GM21447 (cell line): ENCODE results near the gene DOCK2.
"Not testable (repeated sequence)": the region's sequence is repeated elsewhere in the genome, so short reads cannot be mapped to it uniquely, and the experiment has no call there.

Experiments
- ATAC-seq: cut with Tn5 transposase; IDR thresholded peaks from one replicate; pipeline ENCODE4 v1.9.1; 2021; ENCODE audit not compliant: unreplicated experiment

The DOCK2 gene

DNA sequence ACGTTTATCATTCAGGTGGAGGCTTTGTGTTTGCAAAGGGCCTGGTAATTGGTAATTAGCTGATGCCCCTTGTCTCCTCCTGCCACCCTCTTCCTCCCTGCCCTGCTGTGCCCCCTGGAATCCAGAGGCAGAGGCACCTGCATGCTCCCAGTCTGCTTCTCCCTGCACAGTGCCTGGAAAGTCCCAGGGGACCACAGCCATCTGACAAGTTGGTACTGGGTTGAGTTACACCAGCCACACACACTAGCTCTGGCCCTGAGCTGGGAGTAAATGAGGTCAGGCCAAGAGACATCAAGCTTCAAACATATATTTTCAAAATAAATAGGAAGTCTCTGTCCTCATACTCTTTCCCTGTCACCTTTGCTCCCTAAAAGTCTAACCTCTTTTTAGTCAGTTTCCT lies 286.9 kb downstream of the DOCK2 start:
- no peak for ATAC-seq

DNA sequence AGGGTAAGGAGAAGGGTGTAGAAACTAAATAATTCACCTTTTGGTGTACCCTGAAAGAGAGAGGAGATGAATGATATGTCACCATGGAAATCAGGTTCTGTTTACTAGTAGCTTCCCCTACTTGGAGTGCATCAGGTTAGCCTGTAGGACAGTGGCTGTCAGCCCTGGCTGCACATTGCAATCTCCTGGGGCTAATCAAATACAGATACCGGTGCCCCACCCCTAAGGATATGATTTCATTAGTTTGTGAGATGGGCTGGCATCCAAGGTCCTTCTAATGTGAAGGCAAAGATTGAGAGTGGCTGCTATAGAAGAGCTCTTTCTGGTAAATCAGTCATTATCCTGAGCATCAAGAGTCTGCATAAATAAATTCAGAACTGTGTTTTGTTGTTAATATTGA lies 296.1 kb downstream of the DOCK2 start:
- no peak for ATAC-seq

DNA sequence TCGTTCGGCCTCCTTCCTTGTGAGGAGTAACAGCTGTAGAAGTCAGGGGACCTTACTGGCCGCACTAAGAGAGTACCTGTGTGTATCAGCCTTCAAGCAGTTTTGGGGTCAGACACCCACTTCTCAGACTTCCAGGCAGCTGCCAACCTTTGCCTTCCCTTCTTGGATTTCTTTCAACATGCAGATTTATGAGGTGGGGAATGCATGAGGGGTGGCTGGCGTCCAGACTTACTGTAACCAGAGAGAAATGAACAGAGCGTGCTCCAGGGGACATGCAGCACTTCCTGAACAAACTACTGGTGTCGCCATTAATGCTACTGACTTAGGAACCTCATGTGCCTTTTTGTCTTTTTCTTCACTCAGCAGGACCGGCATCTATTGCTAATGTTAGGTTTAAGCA lies 296.5 kb downstream of the DOCK2 start:
- ATAC-seq: no peak

DNA sequence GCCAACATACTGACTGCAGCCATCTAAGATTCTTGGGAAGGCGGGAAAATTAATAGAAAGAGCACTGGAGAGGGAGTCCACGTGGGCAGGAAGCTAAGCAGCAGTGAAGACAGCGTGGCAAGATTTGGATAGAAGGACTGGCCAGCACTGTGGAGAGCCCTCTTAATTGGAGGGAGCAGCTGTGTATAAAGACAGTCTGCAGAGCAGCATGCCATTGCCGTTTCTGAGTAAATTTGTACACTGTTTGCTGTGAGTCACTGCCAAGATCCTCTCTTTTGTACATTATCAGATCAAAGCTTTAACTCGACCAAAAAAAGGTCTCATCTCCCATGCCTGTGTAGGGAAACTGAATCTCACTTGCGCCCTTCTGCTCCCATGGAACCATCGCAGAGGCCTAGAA lies 297.9 kb downstream of the DOCK2 start:
- ATAC-seq: no peak

DNA sequence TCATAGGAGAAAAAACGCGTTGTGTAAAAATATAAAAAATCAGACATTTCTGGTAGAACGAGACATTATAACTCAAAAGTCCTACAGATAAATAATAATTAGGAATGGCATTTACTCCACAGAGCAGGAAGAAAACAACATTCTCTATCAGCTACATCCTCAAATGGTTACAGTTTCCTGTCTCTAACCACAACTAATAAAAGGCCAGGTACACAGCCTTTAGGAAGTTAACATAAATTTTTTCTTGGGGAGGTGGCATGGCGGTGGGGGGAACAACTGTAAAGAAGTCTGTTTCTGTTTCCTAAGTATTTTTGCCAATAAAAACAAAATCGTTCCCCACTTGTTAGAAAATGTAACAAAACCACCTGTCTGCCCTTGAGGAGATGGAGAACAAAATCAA lies 298.7 kb downstream of the DOCK2 start:
- ATAC-seq: no peak

DNA sequence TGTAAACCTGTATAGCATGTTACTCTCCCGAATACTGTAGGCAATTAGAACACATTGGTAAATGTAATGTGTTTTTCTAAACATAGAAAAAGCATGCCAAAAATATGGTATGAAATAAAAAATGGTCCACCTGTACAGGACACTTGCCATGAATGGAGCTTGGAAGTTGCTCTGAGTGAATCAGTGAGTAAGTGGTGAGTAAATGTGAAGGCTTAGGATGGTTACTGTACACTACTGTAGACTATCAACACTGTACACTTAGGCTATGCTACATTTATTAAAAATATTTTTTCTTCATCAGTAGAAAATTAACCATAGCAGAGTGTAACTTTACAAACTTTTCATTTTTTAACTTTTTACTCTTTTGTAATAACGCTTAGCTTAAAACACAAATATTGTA lies 301.4 kb downstream of the DOCK2 start:
- no peak for ATAC-seq

DNA sequence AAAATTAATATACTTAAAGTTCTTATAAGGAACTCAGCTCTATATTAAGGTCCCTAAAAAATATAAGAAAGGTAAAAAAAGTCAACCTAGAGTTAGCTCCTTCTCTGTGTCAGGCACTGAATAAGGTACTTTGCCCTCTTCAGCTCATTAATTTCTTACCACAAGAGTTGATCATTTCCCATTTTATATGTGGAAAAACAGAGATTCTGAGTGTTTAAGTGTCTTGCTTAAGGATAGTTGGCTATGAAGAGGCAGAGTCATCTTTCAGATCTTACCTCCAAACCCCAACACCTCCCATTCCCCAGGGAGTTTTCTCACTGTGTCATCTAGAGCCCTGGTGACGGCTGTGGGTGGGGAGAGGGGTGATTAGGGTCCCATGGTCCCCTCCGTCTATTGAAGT lies 302.7 kb downstream of the DOCK2 start:
- no peak for ATAC-seq

DNA sequence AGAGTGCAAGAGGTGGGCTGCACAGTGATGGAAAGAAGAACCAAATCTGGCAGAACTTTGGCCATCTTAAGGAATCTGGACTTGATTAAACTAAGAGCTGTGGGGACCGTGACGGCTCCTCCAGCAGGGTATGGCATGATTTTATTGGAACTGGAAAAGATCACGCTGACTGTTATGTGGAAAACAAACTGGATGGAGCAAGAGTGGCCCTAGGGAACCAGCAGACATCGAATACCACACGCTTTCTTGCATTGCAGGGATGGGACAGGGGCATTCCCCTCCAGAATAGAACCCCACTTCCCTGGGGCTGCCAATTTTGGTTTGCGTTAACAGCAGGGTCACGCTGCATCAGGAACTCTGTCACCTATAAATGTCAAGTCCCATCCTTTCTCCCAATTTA lies 304.5 kb downstream of the DOCK2 start:
- no peak for ATAC-seq

DNA sequence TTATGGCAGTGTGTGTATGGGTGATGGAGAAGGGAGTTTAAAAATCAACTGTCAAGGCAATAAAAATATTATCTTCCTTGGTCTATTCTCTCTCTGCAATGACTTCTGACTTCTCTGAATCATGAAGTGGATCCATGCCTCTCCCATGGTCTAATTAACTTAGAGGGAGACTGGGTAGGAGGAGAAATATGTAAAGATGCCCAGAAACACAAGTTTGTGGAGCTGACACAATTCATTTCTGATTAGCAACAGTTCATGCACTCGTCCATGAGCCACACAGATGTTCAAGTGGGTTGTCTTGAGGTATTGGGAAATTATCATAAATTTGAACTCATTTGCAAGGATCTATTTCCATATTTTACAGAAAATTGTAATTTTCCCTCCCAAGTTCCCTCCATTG lies 305.1 kb downstream of the DOCK2 start:
- no peak for ATAC-seq

DNA sequence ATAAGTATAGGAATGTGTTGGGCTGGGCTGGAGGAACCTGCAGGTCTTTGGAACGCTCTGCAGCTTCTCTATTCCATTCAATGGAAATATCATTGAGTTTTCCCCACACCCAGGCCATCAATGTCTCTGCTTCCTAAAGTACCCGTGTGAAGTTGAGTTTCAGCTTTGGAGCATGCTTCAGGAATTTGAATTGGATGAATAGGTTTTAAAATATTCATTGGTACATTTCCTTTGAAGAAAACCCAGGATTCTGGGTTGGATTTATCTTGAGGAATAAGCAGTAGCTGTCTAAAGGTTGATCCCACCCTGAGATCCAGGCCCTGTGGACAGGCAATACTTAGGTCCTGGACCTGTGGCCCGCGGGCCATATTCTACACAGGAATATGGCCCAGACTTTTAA lies 306.0 kb downstream of the DOCK2 start:
- no peak for ATAC-seq

DNA sequence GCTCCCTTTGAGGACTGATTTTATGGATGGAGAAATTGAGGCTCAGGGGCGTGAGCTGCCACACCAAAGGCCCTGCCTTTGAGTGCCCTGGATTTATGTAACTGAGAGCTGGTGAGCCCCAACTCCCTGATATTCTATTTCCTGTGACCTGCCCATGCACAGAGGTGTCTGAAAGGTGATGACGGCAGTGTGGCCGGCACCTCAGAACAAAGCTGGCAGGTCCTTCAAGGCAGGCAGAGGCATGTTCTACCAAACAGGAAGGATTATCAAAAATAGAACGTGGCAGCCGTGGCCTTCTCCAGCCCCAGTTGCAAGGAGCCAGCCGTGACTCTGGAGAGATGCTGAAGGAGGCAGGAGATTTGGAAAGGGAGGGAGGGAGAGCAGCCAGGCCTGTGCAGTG lies 307.0 kb downstream of the DOCK2 start:
- ATAC-seq: no peak

DNA sequence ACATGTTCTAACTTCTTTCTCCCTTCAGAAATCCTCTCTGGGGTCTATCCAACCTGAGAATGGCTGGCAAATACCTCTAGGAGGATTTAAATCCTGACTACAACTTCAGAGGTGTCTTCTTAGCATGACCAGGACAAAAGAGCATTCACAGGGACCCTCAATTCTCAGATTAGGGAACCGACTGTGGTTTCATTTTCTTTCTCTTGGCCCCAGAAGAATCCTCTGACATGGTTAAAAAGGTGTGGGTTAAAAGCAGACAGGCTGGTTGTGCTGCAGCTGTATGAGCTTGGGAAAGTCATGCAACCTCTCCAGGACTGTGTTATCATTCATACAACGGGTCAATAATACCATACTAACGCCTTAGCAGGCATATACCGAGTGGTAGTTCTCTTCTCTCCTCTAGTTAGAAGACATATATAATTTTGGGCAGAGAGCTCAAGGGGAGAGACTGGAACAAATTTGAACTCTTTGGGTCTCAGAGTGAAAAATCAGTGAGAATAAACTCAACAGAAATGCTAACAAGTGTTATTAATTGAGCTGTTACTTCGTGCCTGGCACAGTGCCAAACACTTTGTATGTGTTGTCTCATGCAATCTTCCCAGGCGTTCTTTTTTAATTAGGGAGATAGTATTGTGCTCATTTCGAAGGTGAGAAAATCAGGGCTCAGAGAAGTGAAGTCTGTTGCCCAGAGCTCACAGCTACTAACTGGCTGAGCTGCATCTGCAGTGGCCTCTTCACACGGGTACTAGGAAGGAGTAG lies 308.0 kb downstream of the DOCK2 start:
- no peak for ATAC-seq

DNA sequence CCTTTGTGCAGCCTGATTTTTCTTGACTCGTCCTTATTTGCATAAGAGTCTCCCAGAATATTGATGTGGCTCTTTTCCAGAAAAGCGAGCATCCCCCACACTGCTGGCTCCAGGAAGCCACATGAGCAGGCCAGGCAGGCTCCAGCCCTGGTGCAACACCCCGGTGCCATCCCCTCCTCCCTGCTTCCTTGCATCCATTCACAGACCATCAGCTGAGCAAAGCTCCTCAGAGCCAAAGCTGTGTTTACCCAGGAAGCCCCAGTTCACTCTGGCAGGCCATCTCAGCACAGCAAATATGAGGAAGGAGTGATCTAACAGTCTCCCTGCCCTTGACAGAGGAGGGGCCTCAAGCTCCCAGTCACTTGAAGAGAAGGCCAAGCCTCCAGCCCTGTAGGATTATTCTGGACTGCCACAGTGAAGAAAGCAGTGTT lies 308.8 kb downstream of the DOCK2 start:
- ATAC-seq: no peak

DNA sequence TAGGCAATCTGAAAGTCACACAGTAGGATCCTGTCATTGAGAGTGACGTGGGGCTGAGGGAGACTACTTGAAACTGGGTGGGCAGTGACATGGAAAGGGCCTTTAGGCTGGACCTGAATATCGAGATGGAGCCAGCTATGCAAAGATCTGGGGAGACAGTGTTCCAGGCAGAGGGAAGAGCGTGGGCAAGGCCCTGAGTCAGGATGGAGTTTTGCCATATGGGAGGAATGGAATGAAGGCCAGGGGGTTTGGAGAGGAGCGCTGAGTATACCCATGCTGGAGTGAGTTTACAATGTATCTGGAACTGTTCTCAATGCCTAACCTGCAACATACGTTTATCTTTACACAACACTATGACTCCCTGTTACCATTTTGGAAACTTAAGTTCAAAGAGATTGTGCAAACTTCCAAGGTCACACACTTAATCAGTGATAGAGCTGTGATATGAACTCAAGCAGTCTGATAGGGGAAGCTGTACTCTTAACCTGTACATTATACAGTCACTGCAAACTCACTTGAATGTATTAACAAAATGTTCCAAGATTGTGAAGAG lies 309.7 kb downstream of the DOCK2 start:
- ATAC-seq: no peak

DNA sequence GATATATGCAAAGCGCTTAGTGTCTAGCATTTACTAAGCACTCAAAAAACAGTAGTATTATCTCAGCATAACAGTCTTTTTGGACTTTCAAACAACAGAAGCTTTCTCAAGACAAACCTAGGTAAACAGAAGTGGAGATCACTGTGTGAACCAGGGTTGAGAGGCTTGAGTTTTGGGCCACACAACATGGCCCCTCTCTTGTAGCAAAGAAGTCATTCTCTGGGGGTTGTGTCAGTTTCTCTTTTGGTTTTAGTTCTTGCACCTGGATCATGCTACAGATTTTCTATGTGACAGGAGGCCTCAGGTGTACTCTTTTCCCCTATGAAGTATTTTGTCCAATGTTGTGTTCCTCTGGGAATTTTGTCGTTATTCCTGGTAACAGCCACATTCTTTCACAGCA lies 313.3 kb downstream of the DOCK2 start:
- ATAC-seq: no peak

DNA sequence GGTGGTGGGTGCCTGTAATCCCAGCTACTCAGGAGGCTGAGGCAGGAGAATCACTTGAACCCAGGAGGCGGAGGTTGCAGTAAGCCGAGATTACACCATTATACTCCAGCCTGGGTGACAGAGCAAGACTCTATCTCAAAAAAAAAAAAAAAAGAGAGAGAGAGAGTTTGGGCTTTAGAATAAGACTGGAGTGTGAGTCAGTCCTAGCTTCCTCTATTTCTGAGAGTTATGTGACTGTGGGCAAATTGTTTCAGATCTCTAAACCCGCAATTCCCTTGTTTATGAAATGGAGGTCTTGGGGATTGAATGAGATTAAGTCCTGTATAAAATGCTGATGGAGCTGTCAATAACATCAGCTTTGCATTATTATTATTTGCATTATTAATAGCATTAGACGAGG lies 316.1 kb downstream of the DOCK2 start:
- not testable (repeated sequence) for ATAC-seq

DNA sequence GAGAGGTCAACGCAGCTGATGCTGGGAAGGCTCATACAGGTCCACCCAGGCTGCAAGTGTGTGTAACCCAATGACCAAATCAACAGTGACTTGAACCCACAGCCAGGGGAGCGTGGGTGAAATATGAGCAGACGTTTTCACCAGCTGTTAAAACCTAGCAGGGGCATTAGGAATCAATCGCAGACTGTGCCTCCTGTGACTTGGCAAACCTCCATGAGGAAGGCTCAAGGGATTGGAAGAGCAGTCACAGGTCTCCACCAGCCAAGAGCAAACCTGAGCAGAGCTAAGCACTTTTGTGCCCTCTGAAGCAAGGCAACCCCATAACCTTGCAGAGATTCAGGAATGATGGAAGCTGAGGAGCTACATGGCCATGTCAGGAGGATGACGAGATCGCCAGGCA lies 317.7 kb downstream of the DOCK2 start:
- no peak for ATAC-seq

DNA sequence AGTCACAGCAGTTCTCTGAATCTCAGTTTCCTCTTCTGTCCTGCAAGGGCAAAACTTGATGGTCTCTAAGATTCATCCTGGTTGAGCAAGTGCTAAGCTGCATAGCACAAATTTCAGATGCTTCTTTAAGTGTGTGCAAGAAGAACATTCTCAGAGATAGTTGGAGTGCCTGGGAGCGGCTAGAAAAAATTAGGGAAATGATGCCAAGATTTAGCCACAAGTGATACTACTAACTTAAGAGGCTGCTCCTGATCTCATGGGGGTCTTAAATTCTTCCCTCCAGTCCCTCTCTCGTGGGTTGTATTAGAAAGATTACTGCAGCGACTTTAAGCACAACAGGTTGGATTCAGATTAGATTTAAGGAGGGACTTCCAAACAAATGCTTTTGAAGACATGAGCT lies 319.1 kb downstream of the DOCK2 start:
- ATAC-seq: no peak

DNA sequence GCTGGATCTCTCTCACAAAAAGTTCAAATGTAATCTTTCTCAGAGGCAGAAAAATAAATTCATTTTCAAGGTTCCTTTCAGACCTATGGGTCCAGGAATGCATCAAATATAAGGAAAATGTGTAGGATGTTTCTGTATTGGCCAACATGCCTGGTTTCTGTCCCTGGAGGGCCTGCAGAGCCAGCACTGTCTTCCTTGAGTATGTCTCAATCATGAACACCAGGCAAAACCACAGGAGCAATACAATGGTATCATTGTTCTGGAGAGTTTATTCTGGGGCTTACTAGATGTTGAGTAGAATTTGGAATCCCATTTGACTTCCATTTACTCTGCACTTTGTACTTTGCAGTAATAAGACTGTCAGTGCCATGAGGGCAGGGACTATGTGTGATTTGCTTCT lies 319.7 kb downstream of the DOCK2 start:
- no peak for ATAC-seq

DNA sequence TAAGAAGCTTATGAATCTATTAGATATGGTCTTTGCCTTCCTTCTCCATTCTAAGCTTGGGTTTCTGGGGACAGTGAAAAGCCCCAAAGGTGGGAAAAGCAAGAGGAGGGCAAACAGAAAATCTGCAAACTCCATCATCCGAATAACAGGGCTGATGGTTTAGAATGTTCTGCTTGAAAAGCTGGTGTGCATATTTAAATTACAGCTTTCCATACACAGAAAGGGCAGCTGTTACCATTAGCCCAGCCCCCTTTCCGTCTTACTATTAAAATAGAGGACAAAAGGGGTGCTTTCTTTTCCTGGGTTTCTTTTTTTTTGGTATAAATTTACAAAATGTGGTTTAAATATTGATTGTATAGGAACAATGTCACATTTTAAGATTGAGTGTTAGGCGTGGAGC lies 321.2 kb downstream of the DOCK2 start:
- no peak for ATAC-seq

DNA sequence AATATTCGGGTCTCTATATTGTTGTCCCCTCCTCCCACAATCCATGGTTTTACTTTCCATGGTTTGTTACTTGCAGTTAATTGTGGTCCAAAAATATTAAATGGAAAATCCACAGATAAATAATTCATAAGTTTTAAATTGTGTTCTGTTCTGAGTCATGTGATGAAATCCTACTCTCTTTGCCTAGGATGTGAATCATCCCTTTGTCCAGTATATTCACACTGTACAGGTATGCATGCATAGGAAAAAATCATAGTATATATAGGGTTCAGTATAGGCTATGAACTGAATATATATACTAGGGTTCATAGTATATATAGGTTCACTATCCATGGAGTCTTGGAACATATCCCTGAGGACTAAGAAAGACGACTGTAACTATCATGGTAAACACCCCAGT lies 323.6 kb downstream of the DOCK2 start:
- no peak for ATAC-seq

DNA sequence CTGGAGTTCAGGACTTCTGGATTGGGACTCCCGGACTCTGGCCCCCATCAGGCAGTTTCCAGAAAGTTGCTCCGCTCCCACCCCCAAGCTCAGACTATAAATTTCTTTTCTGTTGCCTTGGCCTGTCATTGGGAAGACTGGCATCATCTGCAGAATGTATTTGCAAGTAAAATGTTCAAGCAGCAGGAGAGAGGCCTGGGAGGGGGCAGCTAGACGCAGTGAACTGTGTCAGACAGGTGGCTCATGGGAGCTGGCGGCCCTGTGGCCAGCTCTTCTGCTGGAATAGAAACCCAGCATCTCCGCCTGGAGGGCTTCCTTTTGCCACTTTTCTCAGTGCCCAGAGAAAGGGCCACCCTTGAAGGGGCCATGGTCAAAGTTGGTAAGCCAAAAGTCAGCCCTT lies 327.2 kb downstream of the DOCK2 start:
- no peak for ATAC-seq

DNA sequence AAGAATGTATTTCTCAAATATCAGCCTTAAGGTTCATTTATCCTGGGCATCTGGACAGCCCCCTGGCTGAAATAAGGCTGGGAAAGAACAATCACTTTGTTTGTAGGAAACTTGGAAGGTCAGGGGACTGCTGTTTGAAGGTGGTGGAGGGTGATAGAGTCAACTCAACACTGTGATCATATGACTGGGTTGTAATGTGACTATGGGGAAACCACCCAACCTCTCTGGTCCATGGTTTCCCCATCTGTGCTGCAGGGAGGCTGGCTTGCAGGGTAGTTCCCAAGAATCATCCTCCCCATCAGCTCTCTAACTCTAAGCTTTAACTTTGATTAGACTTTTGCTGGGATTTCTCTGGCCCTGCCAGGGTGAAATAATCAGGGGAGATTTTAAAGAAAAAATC lies 333.3 kb downstream of the DOCK2 start:
- ATAC-seq: no peak
